ENCODE measurements around the gene MEOX2. TPM values are rescaled to one million over a fixed set of nuclear protein-coding genes. Genes with fewer than 3 reads are reported as not detected.

MEOX2 gene
- total and polyA plus RNA-seq, 10 of the 15 experiments (the other 5 are each of a cell fraction or from before 2014, with no cell fraction given): not detected

- Histone ChIP-seq H4K20me1 (ENCODE audit: control insufficient read depth, insufficient read depth) (no peaks in the 10 kb centered on the region), H3K27ac (ENCODE audit: control insufficient read depth, insufficient read depth) (no peak overlapping the region), H3K36me3 (ENCODE audit: control insufficient read depth in 2 of 2, insufficient read depth in 2 of 2, low read length in 1 of 2) (no peaks in the 10 kb centered on the region), H3K27me3 (replicated peaks in 1 of 2; ENCODE audit: control insufficient read depth in 2 of 2, insufficient read depth in 2 of 2, low read length in 1 of 2) (no peaks in the 10 kb centered on the region), H3K4me2 (ENCODE audit: control insufficient read depth, insufficient read depth) (no peak overlapping the region), H3K9me3 (replicated peaks; ENCODE audit: control insufficient read depth, insufficient read depth, low read length) (no peaks in the 10 kb centered on the region), H3K79me2 (ENCODE audit: control insufficient read depth, insufficient read depth, low read length) (no peaks in the 10 kb centered on the region), H2AFZ (ENCODE audit: control insufficient read depth, low read depth, low read length) (no peak overlapping the region), H3K4me3 (no peak overlapping the region), H3K4me1 (ENCODE audit: control insufficient read depth, insufficient read depth, low read length) (no peaks in the 10 kb centered on the region), H3K9ac (ENCODE audit: control insufficient read depth, insufficient read depth, low read length) (no peak overlapping the region)
- ChIA-PET RAD21 (ENCODE audit: unreplicated experiment) (interaction anchor here (2.3 kb wide), 1 partner anchor 32 kb away, joined by 4 read pairs; no protein-coding TSS in a partner anchor), POLR2A (no interaction called here), SMC1A (ENCODE audit: uncharacterized antibody, unreplicated experiment) (interaction anchor here (0.9 to 1.7 kb wide), 5 partner anchors 9 to 118 kb away, joined by 3 to 5 read pairs (median 3); partner anchors contain the start of gene AGMO), CTCF (interaction anchor here (1.0 to 1.5 kb wide), 3 partner anchors 22 to 125 kb away, joined by 3 to 4 read pairs (median 4); no protein-coding TSS in a partner anchor)
- intact Hi-C loops (cut with micrococcal nuclease; ENCODE audit: unreplicated experiment): no loop called here
- no peak for TF ChIP-seq ZBTB4 (CRISPR knock-in tag; IDR thresholded peaks at IDR 0.05)
- TF ChIP-seq ZNF384 (IDR thresholded peaks at IDR 0.05; ENCODE audit: borderline replicate concordance, low read depth, low read length): no peak
- TF ChIP-seq HCFC1 (IDR thresholded peaks at IDR 0.05; ENCODE audit: low read length): no peak
- no peak for TF ChIP-seq TAF1 (IDR thresholded peaks at IDR 0.05; ENCODE audit: borderline replicate concordance, low read depth, low read length)
- TF ChIP-seq NFYA (IDR thresholded peaks at IDR 0.05; ENCODE audit: borderline replicate concordance, low read depth, low read length): no peak
- no peak for TF ChIP-seq NFIC (IDR thresholded peaks at IDR 0.05; ENCODE audit: low read depth, low read length)
- TF ChIP-seq ESRRA (IDR thresholded peaks at IDR 0.05; ENCODE audit: low read length): no peak
- TF ChIP-seq CEBPB (IDR thresholded peaks at IDR 0.05; ENCODE audit: borderline replicate concordance in 1 of 2, low read depth in 2 of 2, low read length in 2 of 2): no peak
- TF ChIP-seq SP1 (IDR thresholded peaks at IDR 0.05; ENCODE audit: low read depth, low read length): no peak
- BruUV-seq (replicated peaks): no TSS peak
- DNase-seq (ENCODE audit: low read depth, low spot score) (no peak), ATAC-seq (no peak), FAIRE-seq (no peak)
- in situ Hi-C loops (cut with MboI): no loop called here
- 5% methylated on average over 1 of the region's 1 CpG for WGBS (ENCODE audit: insufficient coverage, insufficient replicate concordance, low lambda C conversion rate, missing lambda C conversion rate)
These were observed 7.2 kb downstream of the MEOX2 start for GRCh38 chr7:15679306-15679705.

Measured in GM12878 (cell line).